HL-60 (cell line): ENCODE results near the gene EIF5A2.

Source experiments
- DNase-seq, 2 experiments: peaks; one replicate each; pipeline ENCODE4 v3.0.0-alpha.2; 2010 to 2020; ENCODE audit warnings: low read depth in 1 of 2, low spot score in 1 of 2
- H3K27ac ChIP-seq: fragments of 250-450 bp; sonication (Bioruptor Pico); replicated peaks from 2 replicates; pipeline ENCODE4 v1.5.1; 2020; ENCODE audit warnings: mild to moderate bottlenecking, moderate library complexity
- H3K27me3 ChIP-seq: fragments of 250-450 bp; sonication (Bioruptor Pico); 2 replicates; pipeline ENCODE4 v1.5.1; 2021; ENCODE audit warnings: mild to moderate bottlenecking, moderate library complexity; ENCODE audit not compliant: insufficient read depth, poor library complexity, severe bottlenecking
- H3K4me3 ChIP-seq: replicated peaks from 2 replicates; pipeline ENCODE4 v1.5.1; 2011; ENCODE audit warnings: mild to moderate bottlenecking, control low read depth, low read length; ENCODE audit not compliant: insufficient read depth
- CTCF ChIP-seq: IDR thresholded peaks from one replicate; pipeline ENCODE4 v1.5.1; 2011; ENCODE audit warnings: low read length, control low read depth, inconsistent platforms; ENCODE audit not compliant: insufficient read depth
- GABPA ChIP-seq: IDR thresholded peaks from 2 replicates; pipeline ENCODE4 v1.6.1; 2012; ENCODE audit warnings: low read depth
- POLR2AphosphoS5 ChIP-seq: IDR thresholded peaks from 2 replicates; pipeline ENCODE4 v1.6.1; 2012; ENCODE audit warnings: low read depth
- REST ChIP-seq: IDR thresholded peaks from 2 replicates; pipeline ENCODE4 v1.6.1; 2012; ENCODE audit warnings: low read depth; ENCODE audit not compliant: insufficient replicate concordance
- SPI1 ChIP-seq: IDR thresholded peaks from 2 replicates; pipeline ENCODE4 v1.6.1; 2012; ENCODE audit warnings: low read depth, mild to moderate bottlenecking, borderline replicate concordance

EIF5A2 gene

DNA sequence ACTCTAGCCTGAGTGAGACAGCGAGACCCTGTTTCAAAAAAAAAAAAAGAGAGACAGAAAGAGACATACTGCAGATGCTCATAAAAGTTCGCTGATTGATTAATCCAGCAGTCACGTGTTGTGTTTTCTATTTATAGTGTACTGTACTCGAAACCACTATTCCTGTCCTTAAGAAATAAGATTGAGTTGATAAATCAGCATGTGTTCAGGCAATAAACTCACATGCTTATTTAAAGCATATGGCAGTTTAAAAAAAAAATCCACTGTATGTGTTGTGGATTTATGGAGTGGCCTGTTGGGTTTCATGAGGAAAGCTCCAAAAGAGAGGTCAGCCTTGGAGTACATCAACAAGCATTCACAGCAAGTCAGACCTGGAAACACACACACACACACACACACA lies 56.1 kb downstream of the EIF5A2 start:
- TF ChIP-seq POLR2AphosphoS5 (no peak), REST (no peak), SPI1 (no peak), GABPA (no peak), CTCF (no peak)
- no peaks in the 10 kb centered on the region for H3K27me3 ChIP-seq
- H3K4me3 ChIP-seq = no peak overlapping the region
- no peak for DNase-seq
- no peak overlapping the region for H3K27ac ChIP-seq

DNA sequence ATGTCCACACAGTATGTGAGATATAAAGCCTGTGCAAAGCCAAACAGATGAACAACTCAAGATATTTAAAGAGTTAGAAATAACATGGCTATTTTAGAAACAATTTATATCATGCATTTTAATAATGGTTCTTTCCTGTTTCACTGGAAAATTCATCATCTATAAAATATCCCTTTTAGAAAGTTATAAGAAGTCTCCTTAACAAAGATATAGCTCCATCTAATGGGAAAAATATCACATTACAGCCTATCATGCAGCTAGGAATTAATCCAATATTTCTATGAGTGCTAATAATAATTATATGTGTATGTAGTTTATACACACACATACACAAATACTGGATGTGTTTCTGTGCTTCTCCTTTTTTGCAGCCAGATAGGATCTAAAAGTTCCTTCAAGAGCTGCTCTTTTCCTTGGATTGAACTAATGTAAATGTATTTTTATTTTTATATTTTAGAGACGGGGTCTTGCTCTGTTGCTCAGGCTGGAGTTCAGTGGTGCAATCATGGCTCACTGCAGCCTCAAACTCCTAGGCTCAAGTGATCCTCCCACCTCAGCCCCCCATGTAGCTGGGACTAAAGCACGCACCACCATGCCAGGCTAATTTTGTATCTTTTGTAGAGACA lies 60.0 kb downstream of the EIF5A2 start:
- TF ChIP-seq SPI1 = no peak
- TF ChIP-seq CTCF = peak; percentile 7
- no peak for TF ChIP-seq REST
- TF ChIP-seq GABPA = no peak
- no peak for DNase-seq
- Histone ChIP-seq H3K27me3 (peaks cover 10% of the 10 kb centered on the region), H3K27ac (no peak overlapping the region), H3K4me3 (no peak overlapping the region)

GRCh38 chr3:170844377-170844776 lies 64.1 kb downstream of the EIF5A2 start:
- Histone ChIP-seq H3K27me3 (peaks cover 17% of the 10 kb centered on the region), H3K4me3 (no peak overlapping the region), H3K27ac (no peak overlapping the region)
- no peak for TF ChIP-seq SPI1
- no peak for TF ChIP-seq POLR2AphosphoS5
- TF ChIP-seq REST = no peak
- no peak for TF ChIP-seq CTCF
- no peak for TF ChIP-seq GABPA
- DNase-seq = no peak
